GM08714 (cell line): ENCODE data around the gene CLN5.
"Not testable (repeated sequence)": the region's sequence is repeated elsewhere in the genome, so short reads cannot be mapped to it uniquely, and the experiment has no call there.

Source experiments
- H3K4me3 ChIP-seq: fragments of 200-500 bp; sonication (Bioruptor generic); 2 replicates; pipeline ENCODE4 v1.5.1; 2014; ENCODE audit warnings: mild to moderate bottlenecking, low read length, inconsistent platforms
- ZNF274 ChIP-seq: IDR thresholded peaks from 2 replicates; pipeline ENCODE4 v1.6.1; 2012; ENCODE audit warnings: mild to moderate bottlenecking, low read depth, low read length

CLN5 gene

GRCh38 chr13:76991796-76992547, at the start of gene CLN5:
Gene CLN5 (plus strand): TSS chr13:76992081. CDS start chr13:76992099, 18 bp downstream.
- peak within 1 kb of the TSS; percentile 86 for H3K4me3 ChIP-seq
- TF ChIP-seq ZNF274 = no peak

DNA sequence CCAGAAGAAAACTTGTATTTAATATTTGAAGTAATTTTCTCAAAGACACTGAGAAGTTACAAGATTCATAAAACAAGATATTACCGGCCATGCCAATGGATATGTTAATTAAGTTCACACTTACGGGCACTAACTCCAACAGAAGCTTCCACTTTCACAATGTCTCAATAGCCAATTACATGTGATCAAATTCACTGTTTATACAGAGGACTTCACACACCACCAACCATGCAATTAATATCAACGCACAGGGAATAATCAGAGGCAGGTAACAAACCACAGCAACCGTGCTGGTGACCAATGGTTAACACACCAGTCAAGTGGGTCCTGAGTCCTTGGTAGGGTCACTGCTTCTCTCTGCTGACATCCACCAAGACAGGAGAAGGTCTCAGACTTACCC, 49.5 kb upstream of the CLN5 start:
- H3K4me3 ChIP-seq = no peak overlapping the region
- no peak for TF ChIP-seq ZNF274

- TF ChIP-seq ZNF274 = no peak
- no peak overlapping the region for H3K4me3 ChIP-seq
Observed at GRCh38 chr13:76943646-76944045, 48.2 kb upstream of the CLN5 start.

GRCh38 chr13:76944456-76944855, 47.4 kb upstream of the CLN5 start:
- H3K4me3 ChIP-seq = no peak overlapping the region

GRCh38 chr13:76948149-76948548, 43.7 kb upstream of the CLN5 start, which contains the start of gene ACOD1:
Gene ACOD1 (plus strand): TSS chr13:76948511. CDS start chr13:76948559, 48 bp downstream.
- no peak for TF ChIP-seq ZNF274
- no peak within 1 kb of the TSS for H3K4me3 ChIP-seq

More at GRCh38 chr13:76944456-76944855, 47.4 kb upstream of the CLN5 start:
- no peak for TF ChIP-seq ZNF274

GRCh38 chr13:76950101-76950500, 41.8 kb upstream of the CLN5 start:
- no peak for TF ChIP-seq ZNF274
- no peak overlapping the region for H3K4me3 ChIP-seq

GRCh38 chr13:76953968-76954367, 37.9 kb upstream of the CLN5 start:
- no peak overlapping the region for H3K4me3 ChIP-seq
- no peak for TF ChIP-seq ZNF274

DNA sequence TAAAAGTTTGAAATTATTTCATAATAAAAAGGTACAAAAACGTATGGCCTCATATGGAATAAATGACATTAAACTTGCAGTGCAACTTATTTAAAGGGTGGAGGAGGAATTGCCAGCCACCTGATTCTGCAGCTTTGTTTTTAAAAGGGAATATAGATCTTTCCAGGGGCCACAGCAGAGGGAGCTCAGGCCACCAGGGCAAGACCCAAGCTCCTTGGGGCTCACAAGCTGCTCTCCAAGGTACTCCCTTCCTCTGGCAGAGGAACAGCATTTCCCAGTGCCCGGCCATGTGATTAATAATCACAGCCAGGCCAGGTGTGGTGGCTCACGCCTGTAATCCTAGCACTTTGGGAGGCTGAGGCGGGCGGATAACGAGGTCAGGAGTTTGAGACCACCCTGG, 37.3 kb upstream of the CLN5 start:
- no peak overlapping the region for H3K4me3 ChIP-seq
- TF ChIP-seq ZNF274 = no peak

DNA sequence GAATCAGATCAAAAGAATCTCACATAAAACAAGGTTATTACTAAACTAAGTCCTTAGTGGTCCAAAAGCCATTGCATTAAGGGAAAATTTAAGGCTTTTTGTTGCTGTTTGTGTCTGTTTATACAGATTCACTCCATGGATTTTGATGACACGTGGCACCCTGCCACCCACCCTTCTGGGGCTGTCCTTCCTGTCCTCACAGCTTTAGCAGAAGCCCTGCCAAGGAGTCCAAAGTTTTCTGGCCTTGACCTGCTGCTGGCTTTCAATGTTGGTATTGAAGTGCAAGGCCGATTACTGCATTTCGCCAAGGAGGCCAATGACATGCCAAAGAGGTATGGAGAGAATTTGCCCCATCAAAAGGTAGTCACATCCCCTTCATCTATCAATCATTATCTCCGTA, 36.7 kb upstream of the CLN5 start:
- no peak overlapping the region for H3K4me3 ChIP-seq
- no peak for TF ChIP-seq ZNF274

DNA sequence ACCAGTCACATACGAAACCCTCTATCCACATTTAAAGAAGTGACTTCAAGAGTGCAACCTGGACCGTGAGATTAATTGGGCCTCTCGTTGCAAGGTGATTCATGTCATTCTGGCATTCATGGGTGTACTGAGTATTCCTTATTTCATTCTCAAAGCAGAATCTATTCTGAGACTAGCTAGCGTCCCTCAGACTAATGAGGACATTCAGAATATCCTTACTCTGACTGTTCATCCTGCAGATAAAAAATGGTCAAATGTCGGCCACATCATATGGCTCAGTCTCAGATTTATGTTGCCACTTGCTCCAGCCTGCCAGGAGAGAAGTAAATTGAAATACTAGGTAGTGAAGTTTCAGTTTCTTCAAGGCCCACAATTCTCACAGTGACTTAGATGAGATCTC, 36.2 kb upstream of the CLN5 start:
- no peak for TF ChIP-seq ZNF274

GRCh38 chr13:76958841-76959432, 32.9 kb upstream of the CLN5 start:
- H3K4me3 ChIP-seq = no peak overlapping the region
- TF ChIP-seq ZNF274 = no peak

More for the DNA sequence above, 36.2 kb upstream of the CLN5 start:
- H3K4me3 ChIP-seq = no peak overlapping the region

DNA sequence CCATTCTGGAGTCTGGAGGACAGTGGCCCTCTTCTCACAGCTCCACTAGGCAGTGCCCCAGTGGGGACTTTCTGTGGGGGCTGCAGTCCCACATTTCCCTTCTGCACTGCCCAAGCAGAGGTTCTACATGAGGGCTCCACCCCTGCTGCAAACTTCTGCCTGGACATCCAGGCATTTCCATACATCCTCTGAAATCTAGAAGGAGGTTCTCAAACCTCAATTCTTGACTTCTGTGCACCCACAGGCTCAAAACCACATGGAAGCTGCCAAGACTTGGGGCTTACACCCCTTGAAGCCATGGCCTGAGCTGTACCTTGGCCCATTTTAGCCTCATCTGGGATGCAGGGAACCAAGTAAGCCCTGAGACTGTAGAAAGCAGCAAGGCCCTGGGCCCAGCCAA, 32.1 kb upstream of the CLN5 start:
- H3K4me3 ChIP-seq = not testable (repeated sequence)

GRCh38 chr13:76965759-76966421, 26.0 kb upstream of the CLN5 start:
- TF ChIP-seq ZNF274 = no peak
- H3K4me3 ChIP-seq = no peak overlapping the region

- TF ChIP-seq ZNF274 = no peak
Observed at GRCh38 chr13:76967031-76967430, 24.9 kb upstream of the CLN5 start.

GRCh38 chr13:76968041-76968440, 23.8 kb upstream of the CLN5 start:
- no peak for TF ChIP-seq ZNF274
- no peak overlapping the region for H3K4me3 ChIP-seq

More at GRCh38 chr13:76967031-76967430, 24.9 kb upstream of the CLN5 start:
- no peak overlapping the region for H3K4me3 ChIP-seq
